Right lobe of liver (tissue), 6 donors: ENCODE data around the gene KCTD15. TPM values are rescaled to one million over a fixed set of nuclear protein-coding genes. Genes with fewer than 3 reads are reported as not detected.

ENCODE experiments used
- ATAC-seq, 4 donors: fragments of 200-7000 bp; cut with Tn5 transposase; one replicate each; pipeline ENCODE4 v1.9.1; 2020; ENCODE audit warnings: mild to moderate bottlenecking in 4 of 4, moderate library complexity in 4 of 4
- DNase-seq, 3 donors: peaks; one replicate each; pipeline ENCODE4 v3.0.0-alpha.2; 2020
- H3K27ac ChIP-seq, 3 donors: fragments of 200-600 bp; one replicate each; pipeline ENCODE4 v1.8.0; 2022
- H3K27me3 ChIP-seq, 2 donors: fragments of 200-600 bp; one replicate each; pipeline ENCODE4 v1.8.0; 2022
- H3K36me3 ChIP-seq, 4 donors: fragments of 200-600 bp; sonication (generic) in 1 of 4; one replicate each; pipeline versions ENCODE4 v1.5.1 to v1.8.0; 2017 to 2022; ENCODE audit warnings: control low read depth in 1 of 4
- H3K4me1 ChIP-seq, 4 donors: fragments of 200-600 bp; sonication (generic) in 1 of 4; one replicate each; pipeline versions ENCODE4 v1.5.1 to v1.8.0; 2017 to 2022; ENCODE audit warnings: control low read depth in 1 of 4
- H3K4me3 ChIP-seq, 3 donors: fragments of 200-600 bp; one replicate each; pipeline ENCODE4 v1.8.0; 2022
- H3K9me3 ChIP-seq, 4 donors: fragments of 200-600 bp; sonication (generic) in 1 of 4; one replicate each; pipeline versions ENCODE4 v1.5.1 to v1.8.0; 2017 to 2022; ENCODE audit warnings: control low read depth in 1 of 4
- CTCF ChIP-seq, 4 donors: fragments of 200-600 bp in 3 of 4; fragments of 450-650 bp in 1 of 4; IDR thresholded peaks; one replicate each; pipeline versions ENCODE4 v1.5.1 to v1.8.0; 2016 to 2022; ENCODE audit warnings: antibody characterized with exemption in 4 of 4, mild to moderate bottlenecking in 2 of 4
- POLR2A ChIP-seq: fragments of 450-650 bp; IDR thresholded peaks from one replicate; pipeline ENCODE4 v1.6.1; 2017; ENCODE audit warnings: antibody characterized with exemption, mild to moderate bottlenecking
- WGBS: methylation state at CpG from one replicate; pipeline ENCODE4 v1.1.6; 2018; ENCODE audit warnings: low coverage, low lambda C conversion rate; ENCODE audit not compliant: insufficient coverage; ENCODE audit errors: missing lambda C conversion rate; 5-methylcytosine and 5-hydroxymethylcytosine counted together
- intact Hi-C, 2 donors: fragments of 100-400 bp; cut with DNase I; formaldehyde crosslinking; loops; one replicate each; pipeline versions ENCODE4 v1.11.2 to v1.14.1; 2022
- total RNA-seq, 6 experiments: library from RNA; depleted of rRNA in 2 of 6; stranded (reverse); fragments of >200 nt in 2 of 6; fragmentation: NEBNext Ultra II Directional in 3 of 6; extraction: Animal tissue kit (Norgen Biotek cat#: 25700) in 3 of 6; gene quantifications; one replicate each; pipeline versions ENCODE4 v1.1.0 to v1.2.4, GENCODE V29; 2016 to 2023
- donor health status: DM: no; HTN: yes; CAD: no.
- donor health status: DM: no; HTN: no; CAD: no.
- donor health status: DM: no; HTN: no; CAD: no.
- donor health status: DM: no; HTN: yes; CAD: no.
- donor health status: DM: no; HTN: yes; CAD: no.

Gene KCTD15
- total RNA-seq, 6 experiments from 2014 or later = 5.0 to 27.0 (median 11.5) TPM

- Histone ChIP-seq H3K4me3 (no peak overlapping the region), H3K4me1 (no peaks in the 10 kb centered on the region), H3K36me3 (no peaks in the 10 kb centered on the region), H3K27ac (no peak overlapping the region), H3K27me3 (no peaks in the 10 kb centered on the region), H3K9me3 (no peaks in the 10 kb centered on the region)
- ATAC-seq (no peak), DNase-seq (no peak)
- TF ChIP-seq POLR2A (no peak), CTCF (IDR thresholded peaks at IDR 0.05) (no peak)
- WGBS = 69% methylated on average over 2 of the region's 3 CpGs
- intact Hi-C loops = no loop called here
These were observed 67.7 kb downstream of the KCTD15 start for GRCh38 chr19:33864311-33864850.

DNA sequence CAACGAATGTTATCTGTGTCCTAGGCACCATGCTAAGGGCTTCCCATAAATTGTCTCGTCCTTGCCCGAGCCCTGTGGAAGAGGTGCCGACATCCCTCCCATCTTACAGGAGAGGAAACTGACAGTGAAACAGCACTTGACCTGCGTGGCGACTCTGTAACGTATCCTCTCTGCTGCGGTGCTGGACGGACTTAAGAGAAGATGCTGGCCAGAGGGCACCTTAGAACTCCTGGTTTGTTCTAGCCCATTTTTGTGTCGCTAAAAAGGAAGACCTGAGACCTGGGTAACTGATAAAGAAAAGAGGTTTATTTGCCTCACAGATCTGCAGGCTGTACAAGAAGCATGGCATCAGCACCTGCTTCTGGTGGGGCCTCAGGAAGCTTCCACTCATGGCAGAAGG is 68.6 kb downstream of the KCTD15 start:
- Histone ChIP-seq H3K9me3 (no peaks in the 10 kb centered on the region), H3K27me3 (no peaks in the 10 kb centered on the region), H3K4me1 (no peaks in the 10 kb centered on the region), H3K27ac (no peak overlapping the region), H3K4me3 (no peak overlapping the region), H3K36me3 (no peaks in the 10 kb centered on the region)
- ATAC-seq (no peak), DNase-seq (no peak)
- intact Hi-C loops = no loop called here
- WGBS = 82% methylated on average over 7 of the region's 10 CpGs
- TF ChIP-seq POLR2A (no peak), CTCF (IDR thresholded peaks at IDR 0.05) (no peak)

Other genes with a start within 250 kb of the KCTD15 start
- gene CHST8, start 174.9 kb upstream of the KCTD15 start, total RNA-seq = under 1 TPM in 2 of 6 experiments, not detected in 4; 0.12 to 0.19 TPM